Measurements from ENCODE around the gene TMEM272. TPM values are rescaled to one million over a fixed set of nuclear protein-coding genes. Genes with fewer than 3 reads are reported as not detected.

The TMEM272 gene
- total RNA-seq, 1 experiment from 2014 or later: 0.15 TPM

DNA sequence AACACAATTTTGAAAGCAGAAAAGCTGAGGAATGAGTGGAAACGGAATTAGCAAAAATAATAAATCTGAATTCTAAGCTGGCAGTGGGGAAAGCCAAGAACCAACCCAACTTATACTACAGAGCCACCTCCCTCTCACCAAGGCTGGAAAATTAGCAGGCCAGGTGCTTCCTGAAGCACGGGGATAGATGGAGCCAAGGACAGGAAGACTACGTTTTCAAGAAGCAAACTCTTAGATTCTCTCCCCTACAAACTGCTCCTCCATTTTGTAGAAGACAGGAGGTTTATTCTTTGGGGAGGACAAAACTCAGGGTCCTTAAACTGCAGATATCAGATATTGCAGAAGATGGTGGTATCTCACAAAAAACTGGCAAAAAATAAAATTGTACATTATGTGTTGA, 25.6 kb upstream of the TMEM272 start:
- Histone ChIP-seq H3K27ac (ENCODE audit: low read length) (no peak overlapping the region), H3K4me1 (ENCODE audit: control insufficient read depth, insufficient read depth, low read length) (no peaks in the 10 kb centered on the region), H3K36me3 (ENCODE audit: control insufficient read depth, insufficient read depth, low read length) (no peaks in the 10 kb centered on the region), H3K27me3 (ENCODE audit: control insufficient read depth, insufficient read depth, low read length) (no peaks in the 10 kb centered on the region), H3K4me3 (ENCODE audit: low read depth in 2 of 2, low read length in 2 of 2) (no peak overlapping the region), H3K9me3 (ENCODE audit: control insufficient read depth, insufficient read depth, low read depth, low read length) (no peaks in the 10 kb centered on the region)
- DNase-seq (ENCODE audit: low read depth, low spot score) (no peak), ATAC-seq (no peak)
- no TSS peak for BruUV-seq (replicated peaks)
- TF ChIP-seq SIN3A (IDR thresholded peaks at IDR 0.05; ENCODE audit: borderline replicate concordance, insufficient read depth, low read depth, low read length) (no peak), TCF7L2 (IDR thresholded peaks at IDR 0.05; ENCODE audit: low read depth, low read length) (no peak), POLR2AphosphoS5 (IDR thresholded peaks at IDR 0.05; ENCODE audit: low read depth, low read length) (no peak)
- TF ChIP-seq, protein P1, sequence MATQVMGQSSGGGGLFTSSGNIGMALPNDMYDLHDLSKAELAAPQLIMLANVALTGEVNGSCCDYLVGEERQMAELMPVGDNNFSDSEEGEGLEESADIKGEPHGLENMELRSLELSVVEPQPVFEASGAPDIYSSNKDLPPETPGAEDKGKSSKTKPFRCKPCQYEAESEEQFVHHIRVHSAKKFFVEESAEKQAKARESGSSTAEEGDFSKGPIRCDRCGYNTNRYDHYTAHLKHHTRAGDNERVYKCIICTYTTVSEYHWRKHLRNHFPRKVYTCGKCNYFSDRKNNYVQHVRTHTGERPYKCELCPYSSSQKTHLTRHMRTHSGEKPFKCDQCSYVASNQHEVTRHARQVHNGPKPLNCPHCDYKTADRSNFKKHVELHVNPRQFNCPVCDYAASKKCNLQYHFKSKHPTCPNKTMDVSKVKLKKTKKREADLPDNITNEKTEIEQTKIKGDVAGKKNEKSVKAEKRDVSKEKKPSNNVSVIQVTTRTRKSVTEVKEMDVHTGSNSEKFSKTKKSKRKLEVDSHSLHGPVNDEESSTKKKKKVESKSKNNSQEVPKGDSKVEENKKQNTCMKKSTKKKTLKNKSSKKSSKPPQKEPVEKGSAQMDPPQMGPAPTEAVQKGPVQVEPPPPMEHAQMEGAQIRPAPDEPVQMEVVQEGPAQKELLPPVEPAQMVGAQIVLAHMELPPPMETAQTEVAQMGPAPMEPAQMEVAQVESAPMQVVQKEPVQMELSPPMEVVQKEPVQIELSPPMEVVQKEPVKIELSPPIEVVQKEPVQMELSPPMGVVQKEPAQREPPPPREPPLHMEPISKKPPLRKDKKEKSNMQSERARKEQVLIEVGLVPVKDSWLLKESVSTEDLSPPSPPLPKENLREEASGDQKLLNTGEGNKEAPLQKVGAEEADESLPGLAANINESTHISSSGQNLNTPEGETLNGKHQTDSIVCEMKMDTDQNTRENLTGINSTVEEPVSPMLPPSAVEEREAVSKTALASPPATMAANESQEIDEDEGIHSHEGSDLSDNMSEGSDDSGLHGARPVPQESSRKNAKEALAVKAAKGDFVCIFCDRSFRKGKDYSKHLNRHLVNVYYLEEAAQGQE (IDR thresholded peaks at IDR 0.05; ENCODE audit: insufficient read depth in 1 of 2, low read depth in 2 of 2, low read length in 1 of 2): no peak
- TF ChIP-seq, protein P2, sequence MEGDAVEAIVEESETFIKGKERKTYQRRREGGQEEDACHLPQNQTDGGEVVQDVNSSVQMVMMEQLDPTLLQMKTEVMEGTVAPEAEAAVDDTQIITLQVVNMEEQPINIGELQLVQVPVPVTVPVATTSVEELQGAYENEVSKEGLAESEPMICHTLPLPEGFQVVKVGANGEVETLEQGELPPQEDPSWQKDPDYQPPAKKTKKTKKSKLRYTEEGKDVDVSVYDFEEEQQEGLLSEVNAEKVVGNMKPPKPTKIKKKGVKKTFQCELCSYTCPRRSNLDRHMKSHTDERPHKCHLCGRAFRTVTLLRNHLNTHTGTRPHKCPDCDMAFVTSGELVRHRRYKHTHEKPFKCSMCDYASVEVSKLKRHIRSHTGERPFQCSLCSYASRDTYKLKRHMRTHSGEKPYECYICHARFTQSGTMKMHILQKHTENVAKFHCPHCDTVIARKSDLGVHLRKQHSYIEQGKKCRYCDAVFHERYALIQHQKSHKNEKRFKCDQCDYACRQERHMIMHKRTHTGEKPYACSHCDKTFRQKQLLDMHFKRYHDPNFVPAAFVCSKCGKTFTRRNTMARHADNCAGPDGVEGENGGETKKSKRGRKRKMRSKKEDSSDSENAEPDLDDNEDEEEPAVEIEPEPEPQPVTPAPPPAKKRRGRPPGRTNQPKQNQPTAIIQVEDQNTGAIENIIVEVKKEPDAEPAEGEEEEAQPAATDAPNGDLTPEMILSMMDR (IDR thresholded peaks at IDR 0.05): no peak
- in situ Hi-C loops (cut with HindIII; ENCODE audit: low pct_unique_long_range_greater_than_20kb, low sequenced_read_pairs) (no loop called here), intact Hi-C loops (cut with micrococcal nuclease; ENCODE audit: unreplicated experiment) (no loop called here)
- ChIA-PET POLR2A (no interaction called here), CTCF (no interaction called here)

DNA sequence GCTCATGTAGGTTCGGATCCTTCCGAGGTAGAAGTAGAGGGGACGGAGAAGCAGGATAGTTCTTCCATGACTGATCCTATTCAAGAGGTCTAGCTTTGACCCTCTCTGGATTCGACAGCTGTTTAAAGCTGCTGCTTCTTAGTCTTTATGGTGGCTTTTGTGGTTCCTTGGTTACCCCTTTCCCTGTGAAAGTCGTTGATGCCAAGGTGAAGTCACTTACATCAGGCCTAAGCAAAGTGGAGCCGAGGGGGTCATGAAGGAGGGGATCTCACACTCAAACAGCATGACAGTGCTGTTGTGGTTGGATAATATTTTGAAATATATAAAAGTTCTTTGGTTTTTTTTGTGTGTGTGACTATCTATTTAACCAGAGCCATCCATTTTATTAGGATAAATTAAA, 24.9 kb upstream of the TMEM272 start:
- no peak overlapping the region for H3K27ac ChIP-seq (ENCODE audit: low read length)
- TF ChIP-seq TCF7L2 (IDR thresholded peaks at IDR 0.05; ENCODE audit: low read depth, low read length): no peak
- no peak for TF ChIP-seq POLR2AphosphoS5 (IDR thresholded peaks at IDR 0.05; ENCODE audit: low read depth, low read length)
- TF ChIP-seq, protein P1 (IDR thresholded peaks at IDR 0.05; ENCODE audit: insufficient read depth in 1 of 2, low read depth in 2 of 2, low read length in 1 of 2): no peak
- no peak for TF ChIP-seq SIN3A (IDR thresholded peaks at IDR 0.05; ENCODE audit: borderline replicate concordance, insufficient read depth, low read depth, low read length)
- TF ChIP-seq, protein P2 (IDR thresholded peaks at IDR 0.05): no peak
- H3K9me3 ChIP-seq (ENCODE audit: control insufficient read depth, insufficient read depth, low read depth, low read length): no peaks in the 10 kb centered on the region
- BruUV-seq (replicated peaks): no TSS peak
- ATAC-seq: no peak
- ChIA-PET POLR2A (no interaction called here), CTCF (no interaction called here)
- no peaks in the 10 kb centered on the region for H3K27me3 ChIP-seq (ENCODE audit: control insufficient read depth, insufficient read depth, low read length)
- intact Hi-C loops (cut with micrococcal nuclease; ENCODE audit: unreplicated experiment): no loop called here
- no peak for DNase-seq (ENCODE audit: low read depth, low spot score)
- in situ Hi-C loops (cut with HindIII; ENCODE audit: low pct_unique_long_range_greater_than_20kb, low sequenced_read_pairs): no loop called here
- H3K4me3 ChIP-seq (ENCODE audit: low read depth in 2 of 2, low read length in 2 of 2): no peak overlapping the region
- no peaks in the 10 kb centered on the region for H3K4me1 ChIP-seq (ENCODE audit: control insufficient read depth, insufficient read depth, low read length)
- H3K36me3 ChIP-seq (ENCODE audit: control insufficient read depth, insufficient read depth, low read length): no peaks in the 10 kb centered on the region

All from Panc1 (cell line).